ENCODE measurements around the gene KLHL18.

DNA sequence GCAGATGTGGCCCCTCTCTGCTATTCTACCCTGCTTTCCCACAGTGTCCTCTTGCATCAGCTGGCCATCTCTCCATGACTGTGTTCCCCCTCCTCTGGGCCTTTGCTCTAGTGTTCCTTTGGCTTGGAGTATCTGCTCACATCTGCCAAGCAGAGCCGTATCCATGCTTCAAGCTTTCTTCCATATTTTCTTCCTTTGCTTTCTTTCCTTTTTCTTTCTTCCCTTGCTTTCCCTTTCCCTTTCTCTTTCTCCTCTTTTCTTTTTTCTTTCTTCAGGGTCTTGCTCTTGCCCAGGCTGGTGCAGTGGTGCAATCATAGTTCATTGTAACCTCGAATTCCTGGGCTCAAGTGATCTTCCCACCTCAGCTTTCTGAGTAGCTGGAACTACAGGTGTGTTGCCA is 12.6 kb downstream of the KLHL18 start:
- TF ChIP-seq CTCF (IDR thresholded peaks at IDR 0.05; ENCODE audit: low read depth, low read length, missing input control) (no peak), JUND (IDR thresholded peaks at IDR 0.05) (no peak), GABPA (IDR thresholded peaks at IDR 0.05 in 1 of 2, conservative IDR thresholded peaks at IDR 0.05 in 1 of 2) (no peak), SP1 (IDR thresholded peaks at IDR 0.05) (no peak), ATF3 (IDR thresholded peaks at IDR 0.05) (no peak), TAF1 (conservative IDR thresholded peaks at IDR 0.05) (no peak)
- TF ChIP-seq, protein P1, sequence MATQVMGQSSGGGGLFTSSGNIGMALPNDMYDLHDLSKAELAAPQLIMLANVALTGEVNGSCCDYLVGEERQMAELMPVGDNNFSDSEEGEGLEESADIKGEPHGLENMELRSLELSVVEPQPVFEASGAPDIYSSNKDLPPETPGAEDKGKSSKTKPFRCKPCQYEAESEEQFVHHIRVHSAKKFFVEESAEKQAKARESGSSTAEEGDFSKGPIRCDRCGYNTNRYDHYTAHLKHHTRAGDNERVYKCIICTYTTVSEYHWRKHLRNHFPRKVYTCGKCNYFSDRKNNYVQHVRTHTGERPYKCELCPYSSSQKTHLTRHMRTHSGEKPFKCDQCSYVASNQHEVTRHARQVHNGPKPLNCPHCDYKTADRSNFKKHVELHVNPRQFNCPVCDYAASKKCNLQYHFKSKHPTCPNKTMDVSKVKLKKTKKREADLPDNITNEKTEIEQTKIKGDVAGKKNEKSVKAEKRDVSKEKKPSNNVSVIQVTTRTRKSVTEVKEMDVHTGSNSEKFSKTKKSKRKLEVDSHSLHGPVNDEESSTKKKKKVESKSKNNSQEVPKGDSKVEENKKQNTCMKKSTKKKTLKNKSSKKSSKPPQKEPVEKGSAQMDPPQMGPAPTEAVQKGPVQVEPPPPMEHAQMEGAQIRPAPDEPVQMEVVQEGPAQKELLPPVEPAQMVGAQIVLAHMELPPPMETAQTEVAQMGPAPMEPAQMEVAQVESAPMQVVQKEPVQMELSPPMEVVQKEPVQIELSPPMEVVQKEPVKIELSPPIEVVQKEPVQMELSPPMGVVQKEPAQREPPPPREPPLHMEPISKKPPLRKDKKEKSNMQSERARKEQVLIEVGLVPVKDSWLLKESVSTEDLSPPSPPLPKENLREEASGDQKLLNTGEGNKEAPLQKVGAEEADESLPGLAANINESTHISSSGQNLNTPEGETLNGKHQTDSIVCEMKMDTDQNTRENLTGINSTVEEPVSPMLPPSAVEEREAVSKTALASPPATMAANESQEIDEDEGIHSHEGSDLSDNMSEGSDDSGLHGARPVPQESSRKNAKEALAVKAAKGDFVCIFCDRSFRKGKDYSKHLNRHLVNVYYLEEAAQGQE (IDR thresholded peaks at IDR 0.05), result no peak

Measured in liver (tissue), 3 donors.